Thoracic aorta (tissue), 2 donors: ENCODE results near the gene ZNF43. TPM values are rescaled to one million over a fixed set of nuclear protein-coding genes. Genes with fewer than 3 reads are reported as not detected.
A peak's percentile ranks its signal among the peaks of the same experiment; 100 is the strongest.

Experiments
- ATAC-seq: fragments of 150-250 bp; one replicate; pipeline ENCODE4 v1.8.0; 2017; ENCODE audit warnings: low read depth; ENCODE audit not compliant: insufficient number of reproducible peaks, low FRiP score
- DNase-seq: peaks from one replicate; pipeline ENCODE4 v3.0.0-alpha.2; 2020; ENCODE audit warnings: low spot score
- H3K27ac ChIP-seq, 2 donors: fragments of 200-600 bp; sonication (generic); 1 replicate in 1 of 2; 2 replicates in 1 of 2; pipeline ENCODE4 v1.5.1; 2016; ENCODE audit warnings: mild to moderate bottlenecking in 2 of 2, moderate library complexity in 2 of 2
- H3K27me3 ChIP-seq: fragments of 200-600 bp; sonication (generic); replicated peaks from 2 replicates; pipeline ENCODE4 v1.6.0; 2016; ENCODE audit warnings: mild to moderate bottlenecking; ENCODE audit not compliant: insufficient read depth
- H3K36me3 ChIP-seq: fragments of 200-600 bp; sonication (generic); one replicate; pipeline ENCODE4 v1.5.1; 2016
- H3K4me1 ChIP-seq, 2 donors: fragments of 200-600 bp; sonication (generic); 1 replicate in 1 of 2; 2 replicates in 1 of 2; pipeline versions ENCODE4 v1.5.1 to v1.6.0; 2016; ENCODE audit warnings: low read depth in 2 of 2, mild to moderate bottlenecking in 1 of 2; ENCODE audit not compliant: control insufficient read depth in 1 of 2
- H3K4me3 ChIP-seq: fragments of 200-600 bp; sonication (generic); 2 replicates; pipeline ENCODE4 v1.5.1; 2016; ENCODE audit warnings: mild to moderate bottlenecking
- H3K9me3 ChIP-seq: fragments of 200-600 bp; sonication (generic); 2 replicates; pipeline ENCODE4 v1.5.1; 2016
- CTCF ChIP-seq: fragments of 200-600 bp; sonication (generic); IDR thresholded peaks from one replicate; pipeline ENCODE4 v1.5.1; 2019; ENCODE audit warnings: antibody characterized with exemption
- total RNA-seq, 2 donors: library from RNA; depleted of rRNA; stranded (reverse); fragments of >200 nt; gene quantifications; one replicate each; pipeline versions ENCODE4 v1.1.0 to v1.2.3, GENCODE V29; 2016

The ZNF43 gene
- total RNA-seq, 2 donors from 2014 or later, result 14.5 to 20.7 TPM

GRCh38 chr19:21838646-21839045, 2.7 kb upstream of the ZNF43 start:
- Histone ChIP-seq H3K27ac (no peak overlapping the region), H3K4me1 (peaks cover 3 to 6% of the 10 kb centered on the region in 2 donors), H3K36me3 (peaks cover 17% of the 10 kb centered on the region), H3K4me3 (no peak overlapping the region), H3K9me3 (no peaks in the 10 kb centered on the region), H3K27me3 (no peaks in the 10 kb centered on the region)
- no peak for DNase-seq
- no peak for ATAC-seq
- TF ChIP-seq CTCF, result no peak

- peak overlapping the region; percentile 79 to 91 for H3K27ac ChIP-seq
- peaks cover 10% of the 10 kb centered on the region for H3K9me3 ChIP-seq
- no peaks in the 10 kb centered on the region for H3K36me3 ChIP-seq
- H3K27me3 ChIP-seq, result no peaks in the 10 kb centered on the region
- H3K4me1 ChIP-seq, result peaks cover 3 to 6% of the 10 kb centered on the region in 2 donors
- DNase-seq (no peak), ATAC-seq (no peak)
- TF ChIP-seq CTCF, result no peak
- H3K4me3 ChIP-seq, result peak overlapping the region; percentile 76
Observed at GRCh38 chr19:21835429-21835809, 563 bp downstream of the ZNF43 start.

- DNase-seq, result no peak
- Histone ChIP-seq H3K4me1 (peaks cover 3 to 6% of the 10 kb centered on the region in 2 donors), H3K27me3 (no peaks in the 10 kb centered on the region), H3K4me3 (no peak overlapping the region), H3K36me3 (no peaks in the 10 kb centered on the region), H3K9me3 (peaks cover 10% of the 10 kb centered on the region), H3K27ac (no peak overlapping the region)
- TF ChIP-seq CTCF, result no peak
- ATAC-seq, result no peak
Observed at GRCh38 chr19:21833733-21834132, 2.2 kb downstream of the ZNF43 start.

GRCh38 chr19:21824679-21825078, 11.3 kb downstream of the ZNF43 start:
- Histone ChIP-seq H3K27ac (no peak overlapping the region), H3K4me1 (no peaks in the 10 kb centered on the region), H3K27me3 (no peaks in the 10 kb centered on the region), H3K36me3 (peaks cover 5% of the 10 kb centered on the region), H3K4me3 (no peak overlapping the region), H3K9me3 (peaks cover 18% of the 10 kb centered on the region)
- DNase-seq, result no peak
- no peak for ATAC-seq
- no peak for TF ChIP-seq CTCF

GRCh38 chr19:21823224-21823623, 12.8 kb downstream of the ZNF43 start:
- DNase-seq (no peak), ATAC-seq (no peak)
- Histone ChIP-seq H3K27me3 (no peaks in the 10 kb centered on the region), H3K9me3 (peaks cover 33% of the 10 kb centered on the region), H3K4me3 (no peak overlapping the region), H3K27ac (no peak overlapping the region), H3K4me1 (no peaks in the 10 kb centered on the region), H3K36me3 (peaks cover 14% of the 10 kb centered on the region)
- no peak for TF ChIP-seq CTCF
